Right forelimb (tissue), 1 donor: ENCODE data around the gene UNKL.
A peak's percentile ranks its signal among the peaks of the same experiment; 100 is the strongest.

ENCODE experiments used
- DNase-seq: peaks from one replicate; pipeline ENCODE4 v3.0.0-alpha.2; 2018

Gene UNKL

GRCh38 chr16:1430759-1431496 is 16.4 kb upstream of the UNKL start, which contains the start of gene PERCC1:
PERCC1 (plus strand) TSS chr16:1431078; CDS start chr16:1432594, 1,516 bp downstream.
- DNase-seq, result no peak

DNA sequence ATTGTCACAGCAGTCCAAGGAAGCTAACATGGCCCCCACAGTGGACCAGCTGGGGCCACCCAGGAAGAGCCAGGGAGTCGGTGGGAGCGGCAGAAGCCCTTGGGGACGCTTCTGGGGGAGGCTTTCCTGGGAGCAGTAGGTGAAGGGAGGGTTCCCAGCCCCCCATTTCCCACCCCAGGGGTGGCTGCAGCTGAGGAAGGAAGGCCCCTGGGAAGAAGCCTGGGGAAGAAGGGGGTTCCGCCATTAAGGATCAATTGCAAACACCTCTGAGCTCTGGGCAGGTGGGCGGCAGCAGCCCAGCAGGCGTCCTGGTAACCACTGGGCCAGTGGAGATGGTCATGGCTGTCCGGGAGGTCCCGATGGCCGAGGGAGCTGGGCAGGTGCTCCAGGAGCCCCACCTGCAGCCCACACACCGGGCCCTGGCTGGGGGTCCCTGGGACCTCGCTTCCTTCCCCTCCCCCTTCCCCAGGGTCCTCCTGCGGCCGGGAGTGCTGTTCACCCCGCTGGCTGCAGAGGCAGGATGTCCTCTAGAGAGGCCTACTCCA is 15.8 kb upstream of the UNKL start:
- no peak for DNase-seq

DNA sequence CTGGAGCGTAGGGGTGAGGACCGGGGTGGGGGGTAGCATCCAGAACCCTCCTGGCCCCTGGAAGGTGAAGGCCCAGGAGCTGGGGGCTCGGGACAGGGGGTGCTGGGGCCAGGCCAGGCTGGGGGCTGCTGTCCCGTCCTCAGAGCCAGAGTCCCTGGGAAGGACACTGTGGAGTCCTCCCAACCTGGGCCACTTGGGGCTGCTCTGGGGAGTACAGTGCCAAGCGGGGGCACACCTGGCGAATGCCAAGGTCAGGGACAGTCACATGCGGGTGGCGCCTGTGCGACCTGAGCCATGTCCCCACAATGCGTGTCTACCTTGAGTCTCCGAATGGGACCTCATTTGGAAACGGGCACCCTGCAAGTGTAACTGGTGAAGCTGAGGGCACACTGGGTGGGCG is 15.1 kb upstream of the UNKL start:
- no peak for DNase-seq

DNA sequence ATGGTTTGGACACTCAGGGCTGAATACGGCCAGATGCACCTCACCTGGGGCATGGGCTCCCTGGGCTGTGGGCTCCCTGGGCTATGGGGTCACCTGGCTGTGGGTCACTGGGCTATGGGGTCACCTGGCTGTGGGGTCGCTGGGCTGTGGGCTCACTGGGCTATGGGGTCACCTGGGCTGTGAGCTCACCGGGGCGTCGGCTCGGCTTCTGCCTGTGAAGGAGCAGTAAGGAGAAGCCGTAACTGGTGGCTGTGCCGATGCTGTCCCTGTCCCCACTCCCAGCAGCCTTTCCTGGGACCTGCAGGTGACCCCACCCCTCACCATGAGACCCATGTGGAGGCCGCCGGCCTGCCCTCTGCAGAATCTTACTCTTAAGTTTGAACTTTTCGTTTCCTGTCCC is 14.5 kb upstream of the UNKL start:
- DNase-seq, result no peak

DNA sequence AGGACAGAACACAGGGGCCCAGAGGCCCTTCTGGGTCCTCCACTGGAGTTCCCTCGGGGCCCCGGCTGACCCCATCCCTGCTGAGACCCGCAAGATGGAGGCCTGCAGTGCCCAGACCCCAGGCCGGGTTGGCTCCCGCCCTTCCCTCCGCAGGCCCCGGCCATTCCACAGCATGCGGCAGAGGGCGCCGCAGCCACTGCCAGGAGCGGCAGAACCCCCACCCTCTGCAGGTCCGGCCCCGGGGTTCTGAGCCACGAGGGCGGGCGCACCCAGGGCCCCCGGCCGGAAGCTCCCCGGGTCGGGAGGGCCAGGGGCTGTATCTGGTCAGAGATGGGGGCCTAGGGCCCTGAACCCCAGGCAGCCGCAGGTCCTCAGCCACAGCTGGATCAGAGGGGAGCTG is 14.0 kb upstream of the UNKL start:
- DNase-seq, result no peak

GRCh38 chr16:1427473-1428461 is 13.3 kb upstream of the UNKL start:
- no peak for DNase-seq

- DNase-seq, result no peak
Observed at GRCh38 chr16:1426734-1427471, 12.4 kb upstream of the UNKL start.

DNA sequence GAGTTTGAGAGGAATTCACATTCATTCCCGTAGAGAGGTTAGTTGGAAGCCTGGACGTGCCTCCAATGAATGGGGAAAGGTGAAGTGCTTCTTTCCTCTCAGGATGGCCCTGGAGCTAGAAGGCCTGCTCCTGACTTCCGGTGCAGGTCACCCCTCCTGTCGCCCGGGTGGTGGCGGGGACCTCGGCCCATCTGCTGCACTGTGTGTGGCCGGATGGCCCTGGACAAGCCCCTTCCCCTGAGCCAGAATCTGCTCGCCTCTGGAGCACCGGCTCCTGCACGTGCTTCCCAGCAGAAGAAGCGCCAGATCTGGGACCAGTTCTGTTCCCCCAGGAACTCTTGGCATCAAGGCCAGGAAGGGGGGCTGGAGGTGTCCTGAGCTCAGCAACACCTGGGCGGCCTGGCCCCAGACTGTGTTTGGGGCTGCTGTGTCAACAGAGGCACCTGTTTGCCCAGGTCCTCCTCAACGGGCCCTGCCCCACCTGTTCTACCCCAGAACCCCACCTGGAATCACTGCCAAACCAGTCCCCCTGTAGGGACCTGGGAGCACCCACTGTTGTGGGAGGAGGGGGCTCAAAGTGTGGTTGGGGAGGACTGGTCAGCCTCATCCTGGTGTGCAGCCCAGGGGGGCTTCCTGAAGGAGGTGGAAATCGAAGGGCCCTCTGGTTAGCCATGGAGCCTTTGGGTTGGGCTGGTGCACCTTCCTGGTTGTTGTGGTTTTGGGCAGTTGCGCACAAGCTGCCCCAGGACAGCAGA is 11.3 kb upstream of the UNKL start:
- DNase-seq, result no peak

- DNase-seq, result no peak
Observed at GRCh38 chr16:1424028-1424427, 9.5 kb upstream of the UNKL start.

- DNase-seq, result no peak
Observed at GRCh38 chr16:1422076-1422475, 7.6 kb upstream of the UNKL start.

DNA sequence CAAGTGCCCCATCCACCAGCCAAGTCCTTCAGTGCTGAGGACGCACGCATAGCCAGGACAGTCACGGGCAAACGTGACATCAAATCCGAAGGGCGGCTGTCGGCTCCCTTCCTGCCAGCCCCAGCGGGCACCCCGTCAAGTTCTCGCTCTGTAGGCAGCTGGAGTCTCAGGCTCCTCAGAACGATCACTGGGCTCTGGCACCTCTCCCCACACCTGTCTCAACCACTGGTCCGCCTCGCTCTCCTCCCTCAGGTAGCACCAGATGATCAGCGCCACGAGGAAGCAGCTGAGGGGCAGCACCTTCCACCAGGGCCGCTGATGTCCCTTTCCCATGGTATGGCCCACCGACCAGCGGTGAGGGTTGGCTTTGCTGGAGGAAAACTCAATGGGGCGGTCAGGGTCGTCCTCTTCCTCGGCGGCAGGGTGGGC is 5.6 kb upstream of the UNKL start:
- no peak for DNase-seq

- no peak for DNase-seq
Observed at GRCh38 chr16:1416521-1416941, 2.0 kb upstream of the UNKL start.

- DNase-seq, result peak; percentile 73
Observed at GRCh38 chr16:1413684-1414531, 596 bp downstream of the UNKL start.

GRCh38 chr16:1412847-1413246 is 1.7 kb downstream of the UNKL start:
- no peak for DNase-seq

- DNase-seq, result peak; percentile 95
Observed at GRCh38 chr16:1408171-1408837, 6.2 kb downstream of the UNKL start.

DNA sequence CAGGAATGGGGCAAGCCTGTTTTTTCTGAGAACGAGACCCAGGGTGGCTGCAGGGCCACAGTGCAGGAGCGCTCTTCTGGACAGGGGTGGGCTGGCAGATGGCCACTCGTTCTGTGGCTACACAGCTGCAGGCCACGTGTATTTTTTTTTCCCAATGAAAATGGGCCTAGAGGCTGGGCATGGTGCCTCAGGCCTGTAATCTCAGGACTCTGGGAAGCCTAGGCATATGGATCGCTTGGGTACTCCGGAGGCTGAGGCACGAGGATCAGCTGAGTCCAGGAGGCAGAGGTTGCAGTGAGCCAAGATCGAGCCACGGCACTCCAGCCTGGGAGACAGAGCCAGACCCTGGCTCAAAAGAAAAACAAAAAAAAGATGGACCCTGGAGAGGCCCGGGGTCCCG is 6.8 kb downstream of the UNKL start:
- no peak for DNase-seq

GRCh38 chr16:1403733-1404132 is 10.8 kb downstream of the UNKL start:
- DNase-seq, result no peak

GRCh38 chr16:1403036-1403435 is 11.5 kb downstream of the UNKL start:
- DNase-seq, result no peak

DNA sequence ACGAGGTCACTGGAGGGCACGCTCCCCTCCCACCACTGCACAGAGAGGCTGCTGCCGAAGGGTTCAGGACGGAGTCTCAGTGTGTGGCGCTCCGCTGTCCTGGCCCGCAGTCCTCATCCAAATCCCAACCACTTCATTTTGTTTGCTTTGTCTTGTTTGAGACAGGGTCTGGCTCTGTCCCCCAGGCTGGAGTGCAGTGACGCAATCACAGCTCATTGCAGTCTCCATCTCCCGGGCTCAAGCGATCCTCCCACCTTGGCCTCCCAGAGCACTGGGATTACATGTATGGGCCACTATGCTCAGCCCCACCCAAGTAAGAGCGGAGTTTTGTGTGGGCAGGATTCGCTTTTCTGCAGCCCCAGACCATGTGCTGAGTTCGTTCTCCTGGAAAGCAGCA is 12.7 kb downstream of the UNKL start:
- no peak for DNase-seq

- no peak for DNase-seq
Observed at GRCh38 chr16:1401061-1401757, 13.3 kb downstream of the UNKL start.
